Activated CD8-positive, alpha-beta T cell treated with anti-CD3 and anti-CD28 coated beads for 36 hours (primary cell): Measurements from ENCODE around the gene KLHL28. TPM values are rescaled to one million over a fixed set of nuclear protein-coding genes. Genes with fewer than 3 reads are reported as not detected.
A peak's percentile ranks its signal among the peaks of the same experiment; 100 is the strongest.

Experiments used
- ATAC-seq: fragments of 200-7000 bp; cut with Tn5 transposase; one replicate; pipeline ENCODE4 v1.10.0; 2021; ENCODE audit warnings: mild to moderate bottlenecking, moderate library complexity
- CTCF ChIA-PET: fragments of 350-600 bp; sonication (Branson Sonifier 250); formaldehyde crosslinking; loops from one replicate; lab custom pipeline; 2021; ENCODE audit warnings: antibody characterized with exemption; lab: Charles Lee
- POLR2A ChIA-PET: fragments of 350-600 bp; sonication (Branson Sonifier 250); formaldehyde crosslinking; loops from one replicate; lab custom pipeline; 2021; ENCODE audit warnings: antibody characterized with exemption; lab: Charles Lee
- DNase-seq: peaks from one replicate; pipeline ENCODE4 v3.0.0-alpha.2; 2020
- H3K27ac Mint-ChIP-seq: one replicate; pipeline ENCODE4 v1.8.0; 2021; ENCODE audit warnings: mild to moderate bottlenecking, mixed read lengths
- H3K27me3 Mint-ChIP-seq: one replicate; pipeline ENCODE4 v1.8.0; 2021; ENCODE audit warnings: mixed read lengths
- H3K36me3 Mint-ChIP-seq: one replicate; pipeline ENCODE4 v1.8.0; 2021; ENCODE audit warnings: low read depth, mixed read lengths
- H3K4me1 Mint-ChIP-seq: one replicate; pipeline ENCODE4 v1.8.0; 2021; ENCODE audit warnings: low read depth, mixed read lengths
- H3K4me3 Mint-ChIP-seq: one replicate; pipeline ENCODE4 v1.8.0; 2021; ENCODE audit warnings: mild to moderate bottlenecking, moderate library complexity, mixed read lengths
- H3K9me3 Mint-ChIP-seq: one replicate; pipeline ENCODE4 v1.8.0; 2021; ENCODE audit warnings: mixed read lengths
- CTCF ChIP-seq: fragments of 200-600 bp; IDR thresholded peaks from one replicate; pipeline ENCODE4 v1.8.0; 2022; ENCODE audit warnings: antibody characterized with exemption, mild to moderate bottlenecking
- intact Hi-C: fragments of 100-400 bp; cut with micrococcal nuclease; formaldehyde crosslinking; loops from one replicate; pipeline ENCODE4 v1.10.0; 2022
- total RNA-seq, 2 experiments: library from RNA; stranded (reverse); gene quantifications; one replicate each; pipeline ENCODE4 v1.2.3, GENCODE V29; 2021

KLHL28 gene
- total RNA-seq, 2 experiments from 2014 or later = 10.9 to 11.1 TPM

- no peak for TF ChIP-seq CTCF
- intact Hi-C loops = no loop called here
- ATAC-seq (no peak), DNase-seq (no peak)
- peaks cover 7% of the 10 kb centered on the region for H3K4me1 Mint-ChIP-seq
- H3K27ac Mint-ChIP-seq = no peak overlapping the region
- H3K36me3 Mint-ChIP-seq = peaks cover 7% of the 10 kb centered on the region
- no peak overlapping the region for H3K4me3 Mint-ChIP-seq
- H3K27me3 Mint-ChIP-seq = no peaks in the 10 kb centered on the region
- ChIA-PET CTCF (no interaction called here), POLR2A (no interaction called here)
- H3K9me3 Mint-ChIP-seq = no peaks in the 10 kb centered on the region
Measured at GRCh38 chr14:44989497-44990440, 28.0 kb upstream of the KLHL28 start.

GRCh38 chr14:44988694-44989093, 26.9 kb upstream of the KLHL28 start:
- ATAC-seq (no peak), DNase-seq (no peak)
- CTCF ChIA-PET = no interaction called here
- H3K36me3 Mint-ChIP-seq = peaks cover 7% of the 10 kb centered on the region
- peaks cover 7% of the 10 kb centered on the region for H3K4me1 Mint-ChIP-seq
- intact Hi-C loops = no loop called here
- POLR2A ChIA-PET = no interaction called here
- H3K4me3 Mint-ChIP-seq = no peak overlapping the region
- no peaks in the 10 kb centered on the region for H3K9me3 Mint-ChIP-seq
- H3K27me3 Mint-ChIP-seq = no peaks in the 10 kb centered on the region
- no peak for TF ChIP-seq CTCF
- H3K27ac Mint-ChIP-seq = no peak overlapping the region

- H3K36me3 Mint-ChIP-seq = peaks cover 10% of the 10 kb centered on the region
- H3K9me3 Mint-ChIP-seq = no peaks in the 10 kb centered on the region
- DNase-seq (no peak), ATAC-seq (peak; percentile 71)
- ChIA-PET CTCF (no interaction called here), POLR2A (no interaction called here)
- no peak overlapping the region for H3K4me3 Mint-ChIP-seq
- peak overlapping the region; percentile 63 for H3K27ac Mint-ChIP-seq
- TF ChIP-seq CTCF = no peak
- H3K27me3 Mint-ChIP-seq = no peaks in the 10 kb centered on the region
- peaks cover 26% of the 10 kb centered on the region for H3K4me1 Mint-ChIP-seq
- intact Hi-C loops = no loop called here
Measured at GRCh38 chr14:44982594-44982993, 20.8 kb upstream of the KLHL28 start.

- H3K27me3 Mint-ChIP-seq = no peaks in the 10 kb centered on the region
- ChIA-PET POLR2A (interaction anchor here (3.8 kb wide), 1 partner anchor 18 kb away, joined by 14 read pairs; the partner anchor contains the start of genes KLHL28 and TOGARAM1), CTCF (interaction anchor here (1.0 kb wide), 1 partner anchor 24 kb away, joined by 3 read pairs; no protein-coding TSS in a partner anchor)
- H3K4me3 Mint-ChIP-seq = no peak overlapping the region
- intact Hi-C loops = no loop called here
- peaks cover 12% of the 10 kb centered on the region for H3K36me3 Mint-ChIP-seq
- no peak for TF ChIP-seq CTCF
- H3K9me3 Mint-ChIP-seq = no peaks in the 10 kb centered on the region
- H3K4me1 Mint-ChIP-seq = peaks cover 27% of the 10 kb centered on the region
- H3K27ac Mint-ChIP-seq = no peak overlapping the region
- ATAC-seq (peak; percentile 34), DNase-seq (no peak)
Measured at GRCh38 chr14:44981198-44981597, 19.5 kb upstream of the KLHL28 start.
